Astrocyte of the spinal cord (primary cell): ENCODE results near the gene KCNIP2.

ENCODE experiments used
- DNase-seq: peaks from one replicate; pipeline ENCODE4 v3.0.0; 2011; ENCODE audit warnings: low read depth, low spot score
- H3K4me3 ChIP-seq: 2 replicates; pipeline ENCODE4 v1.5.1; 2011; ENCODE audit warnings: low read depth, mild to moderate bottlenecking, low read length, moderate library complexity
- in situ Hi-C: cut with HindIII; loops from 2 replicates; pipeline ENCODE4 v1.10.0; 2017; ENCODE audit warnings: low sequenced_read_pairs
- TF ChIP-seq, protein P1 (sequence below): IDR thresholded peaks from 2 replicates; pipeline ENCODE4 v1.5.1; 2012; ENCODE audit warnings: low read depth, mild to moderate bottlenecking, low read length, inconsistent platforms

The KCNIP2 gene

DNA sequence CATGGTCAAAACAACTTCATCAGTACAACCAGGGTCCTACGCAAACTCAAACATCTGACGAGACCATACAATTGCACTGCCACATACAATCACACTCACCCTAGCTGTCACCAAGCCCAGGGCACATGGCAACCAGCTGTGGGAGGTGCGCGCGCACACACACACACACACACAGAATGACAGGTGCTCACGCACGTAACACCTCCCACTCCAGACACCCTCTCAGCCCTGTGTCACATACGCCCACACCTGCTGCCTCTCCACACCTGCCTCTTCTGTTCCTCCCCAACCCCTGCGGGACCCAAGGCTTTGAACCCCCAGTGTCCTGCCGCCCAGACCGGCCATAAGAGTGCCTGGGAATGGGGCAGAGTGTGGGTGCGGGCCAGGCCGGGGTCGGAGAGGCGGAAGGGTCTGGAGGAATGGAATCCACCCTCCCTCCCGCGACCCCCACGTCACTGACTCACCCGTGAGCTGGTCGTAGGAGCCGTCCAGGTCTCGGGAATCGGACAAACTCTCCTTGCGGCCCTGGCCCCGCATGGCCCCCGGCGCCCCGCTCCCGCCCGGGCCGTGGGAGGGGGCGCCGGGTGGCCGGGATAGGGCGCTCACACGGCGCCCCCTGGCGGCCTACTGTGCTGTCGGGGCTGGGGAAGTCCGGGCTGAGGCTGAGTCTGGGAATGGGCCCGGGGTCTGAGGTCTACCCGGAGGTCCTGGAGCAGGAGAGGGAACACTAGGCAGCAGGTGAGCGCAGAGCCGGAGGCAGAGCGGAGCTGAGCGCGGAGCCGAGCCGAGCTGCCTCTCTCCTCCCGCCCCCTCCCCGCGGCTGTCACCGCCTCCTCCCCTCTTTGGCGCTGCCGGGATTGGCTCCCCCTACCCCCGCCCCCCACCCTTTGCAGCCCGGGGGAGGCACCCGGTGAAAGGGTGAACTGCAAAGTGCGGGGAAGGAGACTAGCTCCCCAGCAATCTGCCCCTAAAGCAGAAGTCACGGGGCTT is at the start of gene KCNIP2:
KCNIP2 (minus strand) TSS at position 769 of the 990 bp plus-strand sequence; CDS start at position 537, 232 bp downstream.
- in situ Hi-C loops = no loop called here
- H3K4me3 ChIP-seq = no peak within 1 kb of the TSS
- TF ChIP-seq, protein P1, sequence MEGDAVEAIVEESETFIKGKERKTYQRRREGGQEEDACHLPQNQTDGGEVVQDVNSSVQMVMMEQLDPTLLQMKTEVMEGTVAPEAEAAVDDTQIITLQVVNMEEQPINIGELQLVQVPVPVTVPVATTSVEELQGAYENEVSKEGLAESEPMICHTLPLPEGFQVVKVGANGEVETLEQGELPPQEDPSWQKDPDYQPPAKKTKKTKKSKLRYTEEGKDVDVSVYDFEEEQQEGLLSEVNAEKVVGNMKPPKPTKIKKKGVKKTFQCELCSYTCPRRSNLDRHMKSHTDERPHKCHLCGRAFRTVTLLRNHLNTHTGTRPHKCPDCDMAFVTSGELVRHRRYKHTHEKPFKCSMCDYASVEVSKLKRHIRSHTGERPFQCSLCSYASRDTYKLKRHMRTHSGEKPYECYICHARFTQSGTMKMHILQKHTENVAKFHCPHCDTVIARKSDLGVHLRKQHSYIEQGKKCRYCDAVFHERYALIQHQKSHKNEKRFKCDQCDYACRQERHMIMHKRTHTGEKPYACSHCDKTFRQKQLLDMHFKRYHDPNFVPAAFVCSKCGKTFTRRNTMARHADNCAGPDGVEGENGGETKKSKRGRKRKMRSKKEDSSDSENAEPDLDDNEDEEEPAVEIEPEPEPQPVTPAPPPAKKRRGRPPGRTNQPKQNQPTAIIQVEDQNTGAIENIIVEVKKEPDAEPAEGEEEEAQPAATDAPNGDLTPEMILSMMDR = peak; percentile 59
- DNase-seq = no peak

DNA sequence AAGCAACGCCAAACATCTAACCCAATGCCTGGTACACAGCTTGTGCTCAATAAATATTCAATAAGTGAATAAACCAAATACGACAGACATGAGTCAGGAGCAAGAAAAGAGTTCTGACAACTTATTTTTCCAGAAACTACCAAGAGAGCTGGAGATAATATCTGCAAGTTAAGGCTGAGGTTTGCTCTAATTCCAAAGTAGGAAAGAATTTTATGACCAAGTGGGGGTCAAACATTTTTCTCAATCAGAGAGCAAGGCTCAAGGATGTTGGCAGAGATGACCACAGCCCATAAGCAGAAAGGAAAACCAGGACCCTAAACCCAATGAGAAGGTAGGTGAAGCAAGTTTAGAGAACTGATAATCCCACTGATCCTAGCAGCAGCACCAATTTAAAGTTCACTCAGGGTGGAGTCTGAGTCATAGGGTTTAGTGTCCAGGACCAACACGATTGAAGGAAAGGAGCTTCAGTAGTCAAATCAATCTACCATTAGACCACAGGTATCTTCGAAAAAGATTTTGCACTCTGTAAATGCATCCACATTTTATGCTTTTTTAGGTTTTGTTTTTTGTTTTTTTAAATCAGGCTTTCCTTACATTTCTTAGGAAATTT is 49.3 kb upstream of the KCNIP2 start:
- H3K4me3 ChIP-seq = no peak overlapping the region
- TF ChIP-seq, protein P1 = no peak
- DNase-seq = no peak
- in situ Hi-C loops = no loop called here

DNA sequence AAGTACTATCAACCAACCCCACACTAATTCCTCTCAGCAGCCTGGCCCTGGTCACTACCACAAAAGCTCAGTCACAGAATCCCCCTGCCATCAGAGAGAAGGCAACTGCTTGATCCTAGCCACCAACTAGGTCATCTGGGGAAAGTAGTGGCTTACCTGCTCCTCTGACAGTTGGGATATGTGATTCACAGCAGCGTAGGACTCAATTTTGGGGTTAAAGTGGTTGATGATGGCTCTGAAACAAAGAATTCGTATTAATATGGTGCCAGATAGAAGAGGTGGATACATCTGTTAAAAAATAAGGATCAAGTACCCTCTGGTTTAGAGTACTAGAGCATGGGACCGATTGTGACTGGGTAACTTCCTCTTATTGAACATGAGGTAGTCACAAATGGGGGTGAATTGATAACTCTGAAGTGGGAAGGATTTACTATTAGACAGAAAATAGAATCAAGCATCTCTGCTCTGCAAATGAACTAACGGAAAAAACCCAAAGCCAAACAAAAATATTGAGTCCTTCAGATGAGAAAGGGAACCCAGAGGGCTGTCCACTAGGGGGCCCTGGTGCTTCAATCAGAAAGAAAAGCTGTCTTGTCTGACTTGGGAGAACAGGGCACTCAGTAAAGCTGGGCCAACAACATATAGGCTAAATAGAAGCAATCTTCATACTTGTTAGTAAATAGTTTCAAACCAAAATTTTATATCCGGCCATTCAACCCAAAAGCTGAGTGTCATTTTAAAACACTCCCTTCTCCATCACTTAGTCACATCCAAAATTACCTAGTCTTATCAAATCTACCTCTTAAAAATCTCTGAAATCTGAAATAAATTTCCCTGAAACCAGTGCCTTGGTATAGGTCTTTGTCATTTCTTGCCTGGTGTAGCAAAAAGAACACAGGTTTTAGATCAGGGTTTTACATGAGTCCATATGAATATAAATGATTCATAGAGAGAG is 45.9 kb upstream of the KCNIP2 start:
- no peak overlapping the region for H3K4me3 ChIP-seq
- TF ChIP-seq, protein P1 = peak; percentile 94
- in situ Hi-C loops = no loop called here
- DNase-seq = peak; percentile 76

DNA sequence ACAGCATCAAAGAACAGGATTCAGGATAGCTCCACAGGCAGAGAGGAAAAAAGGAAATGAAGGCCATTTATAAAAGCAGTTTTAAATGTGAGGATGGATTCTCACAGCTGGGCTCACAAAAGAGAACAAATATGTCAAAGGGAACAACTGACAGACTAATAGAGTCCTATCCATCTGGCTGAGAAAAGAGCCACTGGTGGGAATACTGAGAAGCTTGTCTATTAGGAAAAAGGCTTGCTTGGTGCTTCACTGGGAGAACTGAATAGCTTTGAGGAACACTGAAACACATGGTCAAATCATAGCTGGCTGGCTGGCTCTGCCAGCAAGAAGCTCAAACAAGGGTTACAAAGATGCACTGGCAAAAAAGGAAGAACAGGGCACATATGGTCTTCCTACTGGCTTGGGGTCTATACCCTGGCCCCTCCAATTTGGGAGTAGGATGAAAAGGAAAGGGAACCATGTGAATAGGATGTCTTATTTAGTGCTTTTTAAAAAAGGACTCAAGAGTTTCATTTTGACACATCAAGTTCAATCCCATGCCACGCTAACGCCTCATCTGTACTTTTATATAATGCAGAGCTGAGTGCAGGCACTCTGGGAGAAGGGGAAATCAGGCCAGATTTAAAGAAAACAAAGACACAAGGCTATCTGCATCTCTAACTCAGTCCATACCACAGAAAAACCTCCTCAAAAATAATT is 44.8 kb upstream of the KCNIP2 start:
- in situ Hi-C loops = no loop called here
- H3K4me3 ChIP-seq = no peak overlapping the region
- DNase-seq = no peak
- TF ChIP-seq, protein P1 = no peak

DNA sequence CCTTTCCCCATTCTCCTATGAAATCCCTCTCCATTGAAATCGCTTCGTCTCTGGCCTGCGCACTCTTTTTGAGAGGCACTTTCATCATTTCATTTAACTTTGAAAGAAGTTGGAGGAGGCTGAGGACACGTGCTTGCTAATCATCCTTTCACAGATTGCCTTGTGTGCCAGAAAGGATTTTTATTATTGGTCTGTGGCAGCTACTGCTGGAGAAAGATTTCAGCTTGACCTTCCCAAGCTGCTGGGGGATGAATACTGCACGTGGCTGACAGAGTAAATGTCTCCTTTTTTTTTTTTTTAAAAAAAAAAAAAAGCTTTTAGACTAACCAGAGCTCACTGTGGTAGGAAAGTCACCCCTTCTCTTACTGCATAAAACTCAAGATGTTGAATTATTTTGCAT is 44.2 kb upstream of the KCNIP2 start:
- no peak for DNase-seq
- in situ Hi-C loops = no loop called here
- no peak overlapping the region for H3K4me3 ChIP-seq
- TF ChIP-seq, protein P1 = no peak
